K562 (cell line): ENCODE data around the gene CEMIP2. TPM values are rescaled to one million over a fixed set of nuclear protein-coding genes. Genes with fewer than 3 reads are reported as not detected.

Experiments
- ATAC-seq: fragments of 200-7000 bp; cut with Tn5 transposase; 3 replicates; pipeline ENCODE4 v1.9.1; 2020; ENCODE audit warnings: moderate library complexity
- BruUV-seq: library from RNA; stranded (reverse); fragments of 400-500 nt; replicated peaks from 2 replicates; lab custom pipeline; 2021; lab: Mats Ljungman, UMichigan
- CTCF ChIA-PET: fragments of 300-600 bp; formaldehyde crosslinking; extraction: SDS; loops from one replicate; lab custom pipeline; 2021; ENCODE audit warnings: low intra/inter-chr PET ratio; lab: Yijun Ruan, JAX
- POLR2A ChIA-PET: fragments of 300-600, 350-650 bp; sonication (Branson Sonifier 250); formaldehyde crosslinking; extraction: SDS; loops from one replicate; lab custom pipeline; 2021; ENCODE audit warnings: antibody characterized with exemption, inconsistent platforms; lab: Yijun Ruan, JAX
- DNase-seq, 4 experiments: peaks; one replicate each; pipeline versions ENCODE4 v3.0.0 to v3.0.0-alpha.2; 2011 to 2018; ENCODE audit warnings: low spot score in 3 of 4, mixed read lengths in 3 of 4; ENCODE audit errors: extremely low read depth in 1 of 4
- FAIRE-seq: peaks from 2 replicates; lab custom pipeline; 2011; peaks lifted over from hg19 to GRCh38; lab: Jason Lieb, UNC
- H2AFZ ChIP-seq: 2 replicates; pipeline ENCODE4 v1.6.0; 2011; ENCODE audit warnings: low read depth, low read length, control low read depth, inconsistent platforms
- H3K27ac ChIP-seq: fragments of 200-600 bp; 3 replicates; pipeline ENCODE4 v1.8.0; 2011; ENCODE audit warnings: low read depth, mild to moderate bottlenecking, control low read depth, inconsistent platforms, low read length, moderate library complexity, mixed read lengths; ENCODE audit errors: extremely low read depth
- H3K27me3 ChIP-seq, 2 experiments: fragments of 300-600 bp in 1 of 2; 2 replicates in 1 of 2; 3 replicates in 1 of 2; pipeline versions ENCODE4 v1.6.0 to v1.8.0; 2011; ENCODE audit warnings: inconsistent platforms in 2 of 2, low read length in 2 of 2, mild to moderate bottlenecking in 1 of 2, mixed read lengths in 1 of 2, moderate library complexity in 1 of 2; ENCODE audit not compliant: control insufficient read depth in 2 of 2, insufficient read depth in 2 of 2
- H3K36me3 ChIP-seq: fragments of 300-600 bp; 3 replicates; pipeline ENCODE4 v1.8.0; 2011; ENCODE audit warnings: mild to moderate bottlenecking, low read length, inconsistent platforms; ENCODE audit not compliant: control insufficient read depth, insufficient read depth
- H3K4me1 ChIP-seq, 2 experiments: fragments of 200-600 bp in 1 of 2; replicated peaks in 1 of 2; 2 replicates in 1 of 2; 3 replicates in 1 of 2; pipeline versions ENCODE4 v1.5.1 to v1.8.0; 2011; ENCODE audit warnings: inconsistent platforms in 2 of 2, low read length in 2 of 2, mild to moderate bottlenecking in 1 of 2, mixed read lengths in 1 of 2, moderate library complexity in 1 of 2; ENCODE audit not compliant: control insufficient read depth in 2 of 2, insufficient read depth in 2 of 2
- H3K4me2 ChIP-seq: 2 replicates; pipeline ENCODE4 v1.6.1; 2011; ENCODE audit warnings: low read length, control low read depth, inconsistent platforms, mixed read lengths; ENCODE audit not compliant: insufficient read depth
- H3K4me3 ChIP-seq: fragments of 200-600 bp; sonication (generic), shearing (Covaris generic); 2 replicates; pipeline ENCODE4 v1.5.1; 2016; ENCODE audit warnings: control low read depth, inconsistent platforms
- H3K79me2 ChIP-seq: fragments of 200-600 bp; 3 replicates; pipeline ENCODE4 v1.8.0; 2011; ENCODE audit warnings: low read length, inconsistent platforms; ENCODE audit not compliant: control insufficient read depth, insufficient read depth
- H3K9ac ChIP-seq, 2 experiments: 2 replicates each; pipeline versions ENCODE4 v1.6.0 to v1.6.1; 2011; ENCODE audit warnings: low read depth in 2 of 2, low read length in 2 of 2, control low read depth in 1 of 2, inconsistent platforms in 1 of 2, mild to moderate bottlenecking in 1 of 2, mixed read lengths in 1 of 2; ENCODE audit not compliant: insufficient read depth in 1 of 2
- H3K9me1 ChIP-seq: one replicate; pipeline ENCODE4 v1.6.0; 2011; ENCODE audit warnings: inconsistent platforms, mild to moderate bottlenecking, low read length, moderate library complexity; ENCODE audit not compliant: control insufficient read depth, insufficient read depth
- H3K9me3 ChIP-seq: replicated peaks from 2 replicates; pipeline ENCODE4 v1.5.1; 2011; ENCODE audit warnings: low read depth, low read length, inconsistent platforms; ENCODE audit not compliant: control insufficient read depth, insufficient read depth
- H4K20me1 ChIP-seq: replicated peaks from 2 replicates; pipeline ENCODE4 v1.6.1; 2011; ENCODE audit warnings: low read length, inconsistent platforms, mixed read lengths; ENCODE audit not compliant: control insufficient read depth, insufficient read depth
- PPARD ChIP-seq: fragments of 250-450 bp; sonication (Bioruptor Pico); IDR thresholded peaks from 2 replicates; pipeline ENCODE4 v1.8.0; 2022; ENCODE audit warnings: inconsistent platforms, mild to moderate bottlenecking, moderate library complexity
- RAD51 ChIP-seq: fragments of 450-650 bp; IDR thresholded peaks from 2 replicates; pipeline ENCODE4 v1.7.1; 2016; ENCODE audit warnings: low read depth, mild to moderate bottlenecking, borderline replicate concordance
- TOE1 ChIP-seq, 2 experiments: fragments of 450-650 bp in 1 of 2; sonication (generic) in 1 of 2; formaldehyde crosslinking in 1 of 2; IDR thresholded peaks; 2 replicates each; pipeline versions ENCODE4 v1.7.1 to v1.8.0; 2016 to 2022; ENCODE audit warnings: borderline replicate concordance in 2 of 2, mild to moderate bottlenecking in 2 of 2, antibody characterized with exemption in 1 of 2, inconsistent platforms in 1 of 2, low read depth in 1 of 2, missing genetic modification reagents in 1 of 2, moderate library complexity in 1 of 2
- WGBS: fragments of 100-300 bp; shearing (Covaris generic); methylation state at CpG from one replicate; pipeline ENCODE4 v1.1.6; 2016; ENCODE audit warnings: low coverage, mixed read lengths; ENCODE audit not compliant: insufficient coverage; ENCODE audit errors: missing lambda C conversion rate; 5-methylcytosine and 5-hydroxymethylcytosine counted together
- in situ Hi-C: fragments of 300-500 bp; cut with MboI; formaldehyde crosslinking; loops from 4 replicates; pipeline ENCODE4 v1.15.0; 2018; ENCODE audit warnings: inconsistent platforms, mixed read lengths
- intact Hi-C: fragments of 100-400 bp; cut with micrococcal nuclease; formaldehyde crosslinking; loops from 2 replicates; pipeline ENCODE4 v1.14.2; 2022
- polyA plus RNA-seq, 8 experiments: library from polyadenylated mRNA; depleted of rRNA in 4 of 8; stranded (reverse) in 5 of 8; unstranded in 3 of 8; fragments of >200 nt; fragmentation: Nextera tagmentation in 2 of 8; fragmentation: Illumina TruSeq in 1 of 8; extraction: Ambion mirVana in 2 of 8; extraction: Trizol in 1 of 8; gene quantifications; 2 replicates each; pipeline versions ENCODE4 v1.2.1 to v1.2.3, GENCODE V29; 2011 to 2014; ENCODE audit warnings: inconsistent platforms in 1 of 8, missing spikeins in 1 of 8
- total RNA-seq, 7 experiments: library from RNA; depleted of rRNA in 6 of 7; stranded (reverse); fragments of >200 nt in 6 of 7; fragmentation: Illumina TruSeq in 2 of 7; extraction: Trizol in 2 of 7; gene quantifications; 2 replicates each; pipeline versions ENCODE4 v1.2.1 to v1.2.3, GENCODE V29; 2011 to 2021; ENCODE audit warnings: low replicate concordance in 1 of 7
- TF ChIP-seq, protein P1 (sequence below): fragments of 450-650 bp; formaldehyde crosslinking; IDR thresholded peaks from 2 replicates; pipeline ENCODE4 v1.4.0; 2020; ENCODE audit warnings: mild to moderate bottlenecking, mixed read lengths

The CEMIP2 gene
- total and polyA plus RNA-seq, 9 of the 15 experiments (the other 6 are each of a cell fraction or from before 2014, with no cell fraction given) = 5.4 to 29.9 (median 14.2) TPM

DNA sequence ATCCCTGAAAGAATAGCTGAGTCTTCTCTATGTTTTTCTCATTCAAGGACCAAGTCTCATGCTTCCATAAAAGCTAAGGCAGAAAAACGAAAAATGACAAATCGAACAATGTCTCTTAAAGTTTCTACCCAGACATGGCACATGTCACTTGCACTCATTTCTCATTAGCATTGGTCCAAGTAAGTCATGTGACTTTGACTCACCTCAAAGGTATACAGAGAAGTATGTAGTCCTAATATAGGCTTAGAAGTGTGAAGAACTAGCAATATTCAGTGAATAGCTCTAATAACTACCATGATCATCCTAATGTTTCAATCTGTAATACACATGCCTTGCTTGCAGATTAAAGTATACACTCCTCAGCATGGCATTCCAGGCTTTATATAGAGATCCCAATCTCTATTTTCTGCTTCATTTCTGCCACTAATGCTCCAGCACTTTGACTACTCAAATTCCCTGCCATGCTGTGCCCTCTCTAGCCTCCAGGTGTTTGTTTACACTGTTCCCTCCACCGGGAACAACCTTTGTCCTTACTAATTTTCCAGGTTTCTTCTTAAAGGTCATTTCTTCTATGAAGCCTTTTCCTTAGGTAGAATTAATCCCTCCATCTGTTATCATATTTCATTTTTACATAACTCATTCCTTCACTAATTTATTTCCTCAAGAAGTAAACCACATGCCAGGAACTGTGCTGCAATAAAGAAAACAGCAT, 98.9 kb downstream of the CEMIP2 start:
- Histone ChIP-seq H3K27me3 (no peaks in the 10 kb centered on the region), H3K9ac (no peak overlapping the region), H3K4me1 (no peaks in the 10 kb centered on the region), H3K4me3 (no peak overlapping the region), H3K9me3 (no peaks in the 10 kb centered on the region), H3K36me3 (no peaks in the 10 kb centered on the region), H3K4me2 (no peak overlapping the region), H3K27ac (no peak overlapping the region), H3K79me2 (no peaks in the 10 kb centered on the region), H3K9me1 (no peaks in the 10 kb centered on the region), H4K20me1 (no peaks in the 10 kb centered on the region), H2AFZ (0 out of 2 replicates have a peak overlapping the region, but pooled peaks have one; percentile 16)
- FAIRE-seq = no peak
- intact Hi-C loops (no loop called here), in situ Hi-C loops (no loop called here)
- no peak for DNase-seq
- ChIA-PET POLR2A (interaction anchor here (0.7 to 1.2 kb wide), 2 partner anchors 10 to 32 kb away, joined by 3 to 4 read pairs; no protein-coding TSS in a partner anchor), CTCF (no interaction called here)
- no peak for ATAC-seq
- BruUV-seq = no TSS peak
- TF ChIP-seq, protein P1, sequence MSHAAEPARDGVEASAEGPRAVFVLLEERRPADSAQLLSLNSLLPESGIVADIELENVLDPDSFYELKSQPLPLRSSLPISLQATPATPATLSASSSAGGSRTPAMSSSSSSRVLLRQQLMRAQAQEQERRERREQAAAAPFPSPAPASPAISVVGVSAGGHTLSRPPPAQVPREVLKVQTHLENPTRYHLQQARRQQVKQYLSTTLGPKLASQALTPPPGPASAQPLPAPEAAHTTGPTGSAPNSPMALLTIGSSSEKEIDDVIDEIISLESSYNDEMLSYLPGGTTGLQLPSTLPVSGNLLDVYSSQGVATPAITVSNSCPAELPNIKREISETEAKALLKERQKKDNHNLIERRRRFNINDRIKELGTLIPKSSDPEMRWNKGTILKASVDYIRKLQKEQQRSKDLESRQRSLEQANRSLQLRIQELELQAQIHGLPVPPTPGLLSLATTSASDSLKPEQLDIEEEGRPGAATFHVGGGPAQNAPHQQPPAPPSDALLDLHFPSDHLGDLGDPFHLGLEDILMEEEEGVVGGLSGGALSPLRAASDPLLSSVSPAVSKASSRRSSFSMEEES (CRISPR knock-in tag) = peak; percentile 82
- TF ChIP-seq RAD51 (peak; percentile 48; the same call in 1 of the 2 replicates), PPARD (no peak), TOE1 (IDR thresholded peaks at IDR 0.05; ENCODE audit: borderline replicate concordance) (0 out of 2 replicates have a peak, but pooled peaks have one; percentile 29), TOE1 (CRISPR knock-in tag; IDR thresholded peaks at IDR 0.05; ENCODE audit: borderline replicate concordance, low read depth) (no peak)
- 24% methylated on average over 3 of the region's 3 CpGs for WGBS
